Measurements from ENCODE around the gene CDYL2.

DNA sequence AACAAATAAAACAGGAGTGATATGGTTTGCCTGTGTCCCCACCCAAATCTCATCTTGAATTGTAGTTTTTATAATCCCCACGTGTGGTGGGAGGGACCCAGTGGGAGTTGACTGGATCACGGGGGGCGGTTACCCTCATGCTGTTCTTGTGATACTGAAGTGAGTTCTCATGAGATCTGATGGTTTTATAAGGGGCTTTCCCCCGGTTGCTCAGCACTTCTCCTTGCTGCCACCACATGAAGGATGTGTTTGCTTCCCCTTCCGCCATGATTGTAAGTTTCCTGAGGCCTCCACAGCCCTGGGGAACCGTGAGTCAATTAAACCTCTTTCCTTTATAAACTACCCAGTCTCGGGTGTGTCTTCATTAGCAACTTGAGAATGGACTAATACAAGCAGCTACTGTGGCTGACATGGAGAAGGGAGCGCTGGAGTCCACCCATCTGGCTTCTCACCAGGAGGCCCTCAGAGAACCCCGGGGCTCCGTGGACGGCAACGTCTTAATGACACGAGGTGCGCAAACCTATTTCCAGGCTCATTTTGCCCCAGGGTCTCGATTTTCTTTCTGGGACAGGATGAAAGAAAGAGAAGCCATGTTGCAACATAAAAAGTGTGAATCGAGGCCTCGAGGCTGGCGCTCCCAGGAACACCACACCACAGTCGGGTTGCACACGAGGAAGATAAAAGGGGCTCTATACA lies 134.1 kb downstream of the CDYL2 start:
- TF ChIP-seq ZNF8 (CRISPR knock-in tag; IDR thresholded peaks at IDR 0.05) (no peak), TCF4 (CRISPR knock-in tag; IDR thresholded peaks at IDR 0.05; ENCODE audit: borderline replicate concordance) (no peak), CSDC2 (CRISPR knock-in tag; IDR thresholded peaks at IDR 0.05) (no peak), RARB (CRISPR knock-in tag; IDR thresholded peaks at IDR 0.05) (no peak), ZFP3 (CRISPR knock-in tag; IDR thresholded peaks at IDR 0.05) (no peak), ARNTL (CRISPR knock-in tag; IDR thresholded peaks at IDR 0.05; ENCODE audit: borderline replicate concordance, low read depth) (no peak)
- TF ChIP-seq, protein P1, sequence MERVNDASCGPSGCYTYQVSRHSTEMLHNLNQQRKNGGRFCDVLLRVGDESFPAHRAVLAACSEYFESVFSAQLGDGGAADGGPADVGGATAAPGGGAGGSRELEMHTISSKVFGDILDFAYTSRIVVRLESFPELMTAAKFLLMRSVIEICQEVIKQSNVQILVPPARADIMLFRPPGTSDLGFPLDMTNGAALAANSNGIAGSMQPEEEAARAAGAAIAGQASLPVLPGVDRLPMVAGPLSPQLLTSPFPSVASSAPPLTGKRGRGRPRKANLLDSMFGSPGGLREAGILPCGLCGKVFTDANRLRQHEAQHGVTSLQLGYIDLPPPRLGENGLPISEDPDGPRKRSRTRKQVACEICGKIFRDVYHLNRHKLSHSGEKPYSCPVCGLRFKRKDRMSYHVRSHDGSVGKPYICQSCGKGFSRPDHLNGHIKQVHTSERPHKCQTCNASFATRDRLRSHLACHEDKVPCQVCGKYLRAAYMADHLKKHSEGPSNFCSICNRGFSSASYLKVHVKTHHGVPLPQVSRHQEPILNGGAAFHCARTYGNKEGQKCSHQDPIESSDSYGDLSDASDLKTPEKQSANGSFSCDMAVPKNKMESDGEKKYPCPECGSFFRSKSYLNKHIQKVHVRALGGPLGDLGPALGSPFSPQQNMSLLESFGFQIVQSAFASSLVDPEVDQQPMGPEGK (CRISPR knock-in tag; IDR thresholded peaks at IDR 0.05; ENCODE audit: borderline replicate concordance) = no peak

All from SK-N-SH treated with all-trans-retinoic acid at 6 μM for 48 hours (cell line).